ENCODE results near the gene MARCHF4. TPM values are rescaled to one million over a fixed set of nuclear protein-coding genes. Genes with fewer than 3 reads are reported as not detected.

The MARCHF4 gene
- total and polyA plus RNA-seq, 4 donors, result 4.0 to 40.1 (median 23.1) TPM

Small RNA genes within 50 kb of the gene (small RNA-seq; reads per million reads assigned to genes)
- not detected for gene RF00019 (ENCODE audit: low replicate concordance)

Other genes starting within 250 kb of the MARCHF4 start
- gene SMARCAL1, start 40.0 kb upstream of the MARCHF4 start, total RNA-seq, result 10 to 100 TPM; 13.6 to 14.1 TPM
- 10 to 100 TPM; 17.1 to 18.0 TPM for gene SMARCAL1, start 40.0 kb upstream of the MARCHF4 start, polyA plus RNA-seq (ENCODE audit: insufficient read length in 2 of 2)
- gene RPL37A, start 126.4 kb upstream of the MARCHF4 start, total RNA-seq, result 1,000 to 10,000 TPM; 1,589 to 4,925 TPM
- gene RPL37A, start 126.4 kb upstream of the MARCHF4 start, polyA plus RNA-seq (ENCODE audit: insufficient read length in 2 of 2), result 1,000 to 10,000 TPM; 1,953 to 1,956 TPM